HG03175 (cell line): ENCODE data around the gene IGHMBP2.

Source experiments
- ATAC-seq: cut with Tn5 transposase; IDR thresholded peaks from one replicate; pipeline ENCODE4 v1.9.1; 2021; ENCODE audit warnings: mild to moderate bottlenecking, moderate library complexity; ENCODE audit not compliant: unreplicated experiment

IGHMBP2 gene

GRCh38 chr11:68925611-68926010, 21.9 kb downstream of the IGHMBP2 start:
- ATAC-seq, result no peak

GRCh38 chr11:68927280-68928135, 23.8 kb downstream of the IGHMBP2 start:
- no peak for ATAC-seq

GRCh38 chr11:68928136-68928880, 24.6 kb downstream of the IGHMBP2 start:
- no peak for ATAC-seq

- no peak for ATAC-seq
Observed at GRCh38 chr11:68929135-68929534, 25.4 kb downstream of the IGHMBP2 start.

GRCh38 chr11:68929706-68930570, 26.2 kb downstream of the IGHMBP2 start:
- no peak for ATAC-seq

- no peak for ATAC-seq
Observed at GRCh38 chr11:68930991-68931855, 27.5 kb downstream of the IGHMBP2 start.

- ATAC-seq, result no peak
Observed at GRCh38 chr11:68931911-68932310, 28.2 kb downstream of the IGHMBP2 start.

GRCh38 chr11:68932358-68932757, 28.7 kb downstream of the IGHMBP2 start:
- no peak for ATAC-seq

- ATAC-seq, result no peak
Observed at GRCh38 chr11:68932933-68933577, 29.4 kb downstream of the IGHMBP2 start.

- ATAC-seq, result no peak
Observed at GRCh38 chr11:68933605-68934320, 30.1 kb downstream of the IGHMBP2 start.

GRCh38 chr11:68934321-68934645, 30.6 kb downstream of the IGHMBP2 start:
- ATAC-seq, result no peak

GRCh38 chr11:68934666-68935065, 31.0 kb downstream of the IGHMBP2 start:
- ATAC-seq, result no peak

GRCh38 chr11:68935066-68935465, 31.4 kb downstream of the IGHMBP2 start:
- ATAC-seq, result no peak

- no peak for ATAC-seq
Observed at GRCh38 chr11:68935516-68936357, 32.0 kb downstream of the IGHMBP2 start.

- ATAC-seq, result no peak
Observed at GRCh38 chr11:68936358-68936636, 32.6 kb downstream of the IGHMBP2 start.

GRCh38 chr11:68936676-68937620, 33.3 kb downstream of the IGHMBP2 start:
- ATAC-seq, result no peak

GRCh38 chr11:68938088-68938487, 34.4 kb downstream of the IGHMBP2 start:
- no peak for ATAC-seq
